Left ventricle myocardium inferior (tissue), 1 donor: ENCODE measurements around the gene HSDL1. TPM values are rescaled to one million over a fixed set of nuclear protein-coding genes. Genes with fewer than 3 reads are reported as not detected.

Source experiments
- DNase-seq: peaks from one replicate; pipeline ENCODE4 v3.0.0-alpha.2; 2020
- H3K27ac ChIP-seq: fragments of 200-600 bp; replicated peaks from 2 replicates; pipeline ENCODE4 v1.8.0; 2021
- H3K27me3 ChIP-seq: fragments of 200-600 bp; 2 replicates; pipeline ENCODE4 v1.8.0; 2021; ENCODE audit warnings: low read depth
- H3K36me3 ChIP-seq: fragments of 200-600 bp; 2 replicates; pipeline ENCODE4 v1.8.0; 2021
- H3K4me1 ChIP-seq: fragments of 200-600 bp; 2 replicates; pipeline ENCODE4 v1.8.0; 2021
- H3K4me3 ChIP-seq: fragments of 200-600 bp; 2 replicates; pipeline ENCODE4 v1.8.0; 2021; ENCODE audit warnings: mild to moderate bottlenecking, moderate library complexity
- H3K9me3 ChIP-seq: fragments of 200-600 bp; replicated peaks from 2 replicates; pipeline ENCODE4 v1.8.0; 2021
- CTCF ChIP-seq: fragments of 200-600 bp; IDR thresholded peaks from 2 replicates; pipeline ENCODE4 v1.8.0; 2021; ENCODE audit warnings: antibody characterized with exemption, mild to moderate bottlenecking, borderline replicate concordance
- intact Hi-C: fragments of 100-400 bp; cut with micrococcal nuclease; formaldehyde crosslinking; loops from one replicate; pipeline ENCODE4 v1.11.0; 2022
- total RNA-seq: library from RNA; stranded (reverse); fragmentation: NEBNext Ultra II Directional; extraction: Animal tissue kit (Norgen Biotek cat#: 25700); gene quantifications from one replicate; pipeline ENCODE4 v1.2.1, GENCODE V29; 2021
- donor health status: DM: no; HTN: yes; CAD: no; lungs with severe emphysema.

The HSDL1 gene
- total RNA-seq, 1 donor from 2014 or later, result 23.8 TPM

- no peak for DNase-seq
- intact Hi-C loops, result loop anchor here (10.0 kb wide), 1 partner anchor 99 kb away; the partner anchor contains the start of gene TAF1C
- no peaks in the 10 kb centered on the region for H3K27me3 ChIP-seq
- no peaks in the 10 kb centered on the region for H3K9me3 ChIP-seq
- H3K27ac ChIP-seq, result peak overlapping the region; percentile 81
- no peak overlapping the region for H3K4me3 ChIP-seq
- H3K36me3 ChIP-seq, result peaks cover 83% of the 10 kb centered on the region
- peaks cover 57% of the 10 kb centered on the region for H3K4me1 ChIP-seq
- no peak for TF ChIP-seq CTCF
Observed at GRCh38 chr16:84085773-84086172, 59.2 kb downstream of the HSDL1 start.

DNA sequence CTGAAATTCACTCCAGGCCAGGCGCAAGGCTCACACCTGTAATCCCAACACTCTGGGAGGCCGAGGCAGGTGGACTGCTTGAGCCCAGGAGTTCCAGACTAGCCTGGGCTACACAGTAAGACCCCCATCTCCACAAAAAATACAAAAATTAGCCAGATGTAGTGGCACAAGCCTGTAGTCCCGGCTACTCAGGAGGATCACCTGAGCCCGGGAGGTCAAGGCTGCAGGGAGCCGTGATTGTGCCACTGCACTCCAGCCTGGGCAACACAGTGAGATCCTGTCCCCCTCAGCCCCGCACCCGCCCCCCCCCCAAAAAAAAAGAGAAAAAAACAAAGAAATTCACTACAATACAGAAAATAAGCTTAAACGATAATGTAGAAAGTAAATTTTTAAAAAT, 59.7 kb downstream of the HSDL1 start:
- peaks cover 82% of the 10 kb centered on the region for H3K36me3 ChIP-seq
- no peaks in the 10 kb centered on the region for H3K9me3 ChIP-seq
- intact Hi-C loops, result loop anchor here (10.0 kb wide), 1 partner anchor 100 kb away; the partner anchor contains the start of gene TAF1C
- H3K4me3 ChIP-seq, result no peak overlapping the region
- no peak for DNase-seq
- H3K27me3 ChIP-seq, result no peaks in the 10 kb centered on the region
- peaks cover 60% of the 10 kb centered on the region for H3K4me1 ChIP-seq
- H3K27ac ChIP-seq, result peak overlapping the region; percentile 81
- no peak for TF ChIP-seq CTCF

DNA sequence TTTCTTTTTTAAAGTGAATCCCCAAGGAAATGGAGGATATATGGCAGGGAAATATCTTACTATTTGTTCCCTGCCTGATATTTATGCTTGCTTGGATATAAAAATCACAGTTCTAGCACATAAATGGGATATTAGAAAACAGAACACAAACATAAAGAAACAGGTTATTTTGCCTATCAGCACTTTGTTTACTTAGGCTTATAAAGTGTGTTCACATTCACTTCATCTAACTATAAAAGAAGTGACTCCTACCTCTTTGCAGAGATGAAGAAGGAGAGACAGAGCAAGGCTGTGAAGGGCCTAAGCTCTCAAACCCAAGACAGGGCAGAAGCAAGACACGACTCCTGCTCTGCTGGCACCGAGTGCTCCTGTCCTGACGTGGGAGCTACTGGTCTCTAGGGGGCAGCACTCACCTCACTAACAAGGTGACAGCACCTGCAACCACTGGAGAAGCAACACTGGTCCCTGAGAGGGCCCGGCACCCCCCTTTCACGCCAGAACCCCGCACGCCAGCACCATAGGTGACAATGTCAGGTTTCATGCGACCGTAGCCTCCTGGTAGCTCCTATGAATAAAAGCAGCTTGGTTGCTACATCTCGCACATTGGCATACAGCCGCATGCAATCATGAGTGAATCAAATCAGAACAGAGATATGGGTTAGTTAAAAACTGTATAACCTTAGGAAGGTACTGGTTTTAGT, 60.3 kb downstream of the HSDL1 start:
- no peaks in the 10 kb centered on the region for H3K9me3 ChIP-seq
- H3K27me3 ChIP-seq, result no peaks in the 10 kb centered on the region
- TF ChIP-seq CTCF, result peak; percentile 80
- no peak overlapping the region for H3K4me3 ChIP-seq
- intact Hi-C loops, result loop anchor here (10.0 kb wide), 1 partner anchor 100 kb away; the partner anchor contains the start of gene TAF1C
- peaks cover 66% of the 10 kb centered on the region for H3K4me1 ChIP-seq
- peak; percentile 41 for DNase-seq
- H3K36me3 ChIP-seq, result peaks cover 82% of the 10 kb centered on the region
- peak overlapping the region; percentile 81 for H3K27ac ChIP-seq

DNA sequence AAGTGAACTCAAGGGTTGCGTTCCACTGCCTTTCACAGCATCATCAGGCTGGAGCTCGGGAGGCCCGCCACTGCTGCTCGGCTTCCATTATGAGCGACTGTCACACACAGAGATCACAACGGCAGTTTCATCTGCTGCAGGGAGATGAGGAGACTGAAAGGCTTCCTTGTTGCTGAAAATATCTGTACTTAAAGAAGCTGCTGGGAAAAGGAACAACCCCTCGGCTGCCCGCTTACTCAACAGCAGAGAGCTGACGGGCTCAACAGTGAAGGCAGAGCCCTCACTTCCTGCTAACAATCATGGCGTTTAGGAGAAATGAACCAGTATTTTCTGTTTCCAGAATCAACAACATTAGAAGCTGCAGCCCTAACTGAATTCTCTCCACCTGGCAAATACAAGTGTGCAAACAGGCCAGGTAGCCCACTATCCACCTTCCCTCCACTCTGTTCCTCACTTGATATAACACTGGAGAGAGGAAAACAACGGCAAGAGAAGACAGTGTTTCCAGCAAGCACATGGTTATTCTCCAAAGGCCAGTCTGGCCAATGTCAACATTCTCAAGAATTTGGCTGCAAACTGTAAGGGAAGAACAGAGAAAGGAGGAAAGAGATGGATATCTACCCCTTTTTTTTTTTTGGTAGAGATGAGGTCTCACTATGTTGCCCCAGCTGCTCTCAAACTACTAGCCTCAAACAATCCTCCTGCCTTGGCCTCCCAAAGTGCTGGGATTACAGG, 62.0 kb downstream of the HSDL1 start:
- H3K36me3 ChIP-seq, result peaks cover 80% of the 10 kb centered on the region
- H3K4me1 ChIP-seq, result peaks cover 58% of the 10 kb centered on the region
- H3K4me3 ChIP-seq, result no peak overlapping the region
- DNase-seq, result no peak
- intact Hi-C loops, result loop anchor here (10.0 kb wide), 1 partner anchor 102 kb away; the partner anchor contains the start of gene TAF1C
- no peaks in the 10 kb centered on the region for H3K9me3 ChIP-seq
- peak overlapping the region; percentile 11 for H3K27ac ChIP-seq
- TF ChIP-seq CTCF, result no peak
- no peaks in the 10 kb centered on the region for H3K27me3 ChIP-seq

DNA sequence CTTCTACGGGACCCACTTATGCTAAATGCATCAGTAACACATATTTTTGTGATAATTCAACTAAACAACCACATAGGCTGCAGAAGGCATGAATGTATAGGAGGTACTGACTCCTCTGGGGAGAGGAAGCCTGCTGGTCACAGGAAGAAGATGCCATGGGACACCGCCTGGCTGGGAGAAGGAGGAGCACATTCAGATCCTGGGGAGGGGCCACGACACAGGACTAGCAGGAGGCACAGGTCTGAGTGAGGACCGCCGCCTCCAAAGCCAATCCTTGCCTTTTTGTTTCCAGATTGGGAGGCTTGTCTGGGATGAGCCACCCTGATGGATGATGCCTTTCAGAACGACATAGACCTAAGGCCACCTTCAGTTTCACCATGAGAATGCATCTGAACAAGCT, 62.9 kb downstream of the HSDL1 start:
- intact Hi-C loops, result loop anchor here (10.0 kb wide), 1 partner anchor 103 kb away; the partner anchor contains the start of gene TAF1C
- Histone ChIP-seq H3K9me3 (no peaks in the 10 kb centered on the region), H3K4me1 (peaks cover 49% of the 10 kb centered on the region), H3K27ac (no peak overlapping the region), H3K27me3 (no peaks in the 10 kb centered on the region), H3K4me3 (no peak overlapping the region), H3K36me3 (peaks cover 77% of the 10 kb centered on the region)
- DNase-seq, result no peak
- TF ChIP-seq CTCF, result no peak
